RKO (cell line): ENCODE measurements around the gene RPLP2.

Source experiments
- DNase-seq: peaks from one replicate; pipeline ENCODE4 v3.0.0-alpha.2; 2016; ENCODE audit warnings: low spot score

RPLP2 gene

DNA sequence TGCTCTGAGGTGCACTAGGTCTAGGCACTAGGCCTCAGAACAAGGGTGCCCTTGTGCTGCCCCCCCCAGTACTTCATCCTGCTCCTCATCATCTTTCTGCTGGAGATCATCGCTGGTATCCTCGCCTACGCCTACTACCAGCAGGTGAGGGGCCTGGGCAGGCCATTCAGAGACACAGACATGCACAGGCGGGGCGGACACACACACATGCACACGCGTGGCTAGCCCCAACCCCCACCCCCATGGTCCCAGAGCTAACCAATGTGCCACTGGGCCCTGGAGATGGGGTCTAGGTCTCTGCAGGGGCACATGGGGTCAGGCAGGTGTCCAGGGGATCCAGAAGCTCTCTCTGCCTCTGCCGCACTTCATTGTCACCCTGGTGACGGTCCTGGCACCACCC lies 26.9 kb downstream of the RPLP2 start:
- no peak for DNase-seq

DNA sequence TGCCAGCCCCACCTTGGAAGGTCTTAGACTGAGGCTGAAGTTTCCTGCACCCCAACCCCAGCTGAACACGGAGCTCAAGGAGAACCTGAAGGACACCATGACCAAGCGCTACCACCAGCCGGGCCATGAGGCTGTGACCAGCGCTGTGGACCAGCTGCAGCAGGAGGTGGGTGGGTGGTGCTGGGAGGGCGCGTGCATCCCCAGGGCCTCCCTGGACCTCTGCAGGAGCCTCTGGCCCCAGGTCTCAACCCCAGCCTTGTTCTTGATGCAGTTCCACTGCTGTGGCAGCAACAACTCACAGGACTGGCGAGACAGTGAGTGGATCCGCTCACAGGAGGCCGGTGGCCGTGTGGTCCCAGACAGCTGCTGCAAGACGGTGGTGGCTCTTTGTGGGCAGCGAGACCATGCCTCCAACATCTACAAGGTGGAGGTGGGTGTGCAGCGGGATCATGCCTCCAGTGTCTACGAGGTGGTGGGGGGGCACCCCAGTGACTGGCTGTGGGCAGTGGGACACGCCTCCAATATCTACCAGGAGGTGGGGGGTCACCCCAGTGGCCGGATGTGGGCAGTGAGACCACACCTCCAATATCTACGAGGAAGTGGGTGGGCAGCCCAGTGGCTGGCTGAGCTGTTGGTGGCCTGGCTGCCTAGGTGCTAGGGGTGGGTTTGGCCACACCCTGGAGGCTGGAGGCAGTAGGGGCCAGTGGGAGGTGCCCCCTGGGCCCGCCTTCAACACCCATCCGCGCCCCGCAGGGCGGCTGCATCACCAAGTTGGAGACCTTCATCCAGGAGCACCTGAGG lies 27.6 kb downstream of the RPLP2 start:
- DNase-seq, result no peak

DNA sequence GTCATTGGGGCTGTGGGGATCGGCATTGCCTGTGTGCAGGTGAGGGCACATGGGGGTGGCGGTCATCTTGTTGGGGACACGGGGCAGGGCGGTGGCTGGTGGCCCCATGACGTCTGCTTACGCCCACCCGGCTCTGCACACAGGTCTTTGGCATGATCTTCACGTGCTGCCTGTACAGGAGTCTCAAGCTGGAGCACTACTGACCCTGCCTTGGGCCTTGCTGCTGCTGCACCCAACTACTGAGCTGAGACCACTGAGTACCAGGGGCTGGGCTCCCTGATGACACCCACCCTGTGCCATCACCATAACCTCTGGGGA lies 28.2 kb downstream of the RPLP2 start:
- no peak for DNase-seq

DNA sequence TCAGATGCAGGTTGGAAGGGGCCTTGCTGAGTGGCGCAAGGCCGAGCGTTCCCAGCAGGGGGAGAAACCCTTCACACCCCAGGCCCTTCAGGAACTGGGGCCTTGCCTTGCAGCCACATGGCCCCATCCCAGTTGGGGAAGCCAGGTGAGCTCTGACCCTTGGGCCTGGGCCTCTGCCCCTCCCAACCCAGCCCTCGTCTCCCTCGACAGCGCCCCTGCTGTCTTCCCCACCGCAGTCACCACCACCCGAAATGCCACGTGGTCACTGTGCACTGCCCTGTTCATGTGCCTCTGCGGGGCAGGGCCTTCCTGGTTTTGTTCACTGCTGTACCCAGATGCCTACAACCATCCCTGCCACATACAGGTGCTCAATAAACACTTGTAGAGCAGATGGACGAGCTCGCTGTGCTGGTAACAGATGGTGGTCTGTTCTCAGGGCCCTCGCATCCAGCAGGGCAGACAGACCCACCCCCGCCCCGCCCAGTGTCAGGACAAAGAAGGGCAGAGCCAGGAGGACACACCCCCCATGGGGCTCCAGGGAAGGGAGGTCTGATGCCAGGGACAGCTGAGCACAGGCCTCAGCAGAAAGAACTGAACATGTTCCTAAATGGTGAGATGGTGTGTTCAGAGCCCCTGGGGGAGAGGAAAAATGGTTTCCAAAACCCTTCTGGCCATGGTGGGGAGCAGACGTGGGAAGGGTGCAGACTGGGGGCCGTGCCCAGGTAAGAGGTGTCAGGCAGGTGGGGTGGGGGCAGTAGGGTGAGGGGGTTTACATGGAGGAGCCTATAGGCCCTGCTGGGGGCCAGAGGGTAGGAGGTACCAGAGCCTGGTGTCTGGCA lies 28.9 kb downstream of the RPLP2 start:
- no peak for DNase-seq

DNA sequence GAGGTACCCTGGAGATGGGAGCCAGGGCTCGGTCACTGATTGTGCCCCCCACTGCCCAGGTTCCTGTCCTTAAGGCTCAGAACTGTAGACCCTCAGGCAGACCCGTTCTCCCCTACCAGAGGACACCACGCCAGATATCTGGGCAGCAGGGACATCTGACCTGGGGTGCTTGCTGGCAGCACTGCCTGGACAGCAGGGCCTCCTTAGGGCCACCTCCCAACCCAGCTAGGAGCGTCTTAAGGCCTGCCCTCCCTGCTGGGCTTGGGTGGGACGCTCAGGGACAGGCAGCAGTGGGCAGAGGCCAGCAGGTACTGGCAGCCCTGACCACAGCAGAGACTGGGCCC lies 29.5 kb downstream of the RPLP2 start:
- no peak for DNase-seq

DNA sequence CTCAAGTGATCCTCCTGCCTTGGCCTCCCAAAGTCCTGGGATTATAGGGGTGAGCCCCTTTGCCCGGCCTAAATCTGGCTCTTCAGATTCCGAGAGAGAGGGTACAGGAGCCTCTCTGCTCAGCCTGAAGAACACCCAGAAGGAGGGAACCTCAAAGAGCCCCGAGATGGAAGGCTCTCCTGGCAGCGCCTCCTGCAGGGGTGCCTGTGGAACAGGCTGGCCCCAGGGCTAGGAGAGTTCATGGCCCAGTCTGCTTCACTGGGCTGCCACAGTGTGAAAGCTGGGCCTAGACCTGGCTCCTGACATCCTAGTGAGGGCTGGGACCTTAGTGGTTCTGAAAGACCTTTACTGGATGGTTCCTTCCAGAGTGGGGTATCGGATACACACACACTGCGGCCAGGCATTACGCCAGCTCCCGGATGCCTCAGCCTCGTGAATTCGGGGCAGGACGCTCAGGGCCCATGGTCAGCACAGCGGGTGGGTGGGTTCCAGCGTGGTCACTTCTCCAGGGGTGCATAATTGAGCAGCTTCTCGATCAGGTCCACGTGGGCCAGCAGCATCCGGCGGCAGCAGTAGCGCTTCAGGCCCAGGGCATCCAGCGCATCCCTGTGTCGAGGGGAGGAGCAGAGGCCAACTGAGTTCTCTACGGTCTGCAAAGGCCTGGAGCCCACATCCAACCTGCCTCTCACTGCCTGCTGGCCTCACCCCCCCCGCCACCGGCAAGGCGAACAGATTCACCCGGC lies 30.3 kb downstream of the RPLP2 start:
- peak; percentile 66 for DNase-seq

DNA sequence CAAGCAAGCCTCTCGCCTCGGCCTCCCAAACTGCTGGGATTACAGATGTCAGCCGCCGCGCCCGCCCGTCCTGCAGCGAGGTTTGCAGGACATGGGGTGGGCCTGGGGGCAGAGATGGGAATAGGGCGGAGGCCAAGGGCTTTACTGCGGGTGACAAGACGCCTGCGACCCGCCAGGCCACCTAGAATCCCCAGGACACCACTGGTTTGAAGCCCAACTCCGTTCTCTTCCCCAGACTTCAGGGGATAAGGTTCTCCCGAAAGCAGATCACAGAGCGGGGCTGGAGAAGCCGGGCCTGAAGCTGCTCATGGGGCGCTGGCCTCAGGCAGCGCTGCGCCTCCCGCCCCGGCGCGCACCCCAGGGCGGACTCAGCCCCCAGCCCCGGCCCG lies 32.2 kb downstream of the RPLP2 start:
- DNase-seq, result peak; percentile 40

DNA sequence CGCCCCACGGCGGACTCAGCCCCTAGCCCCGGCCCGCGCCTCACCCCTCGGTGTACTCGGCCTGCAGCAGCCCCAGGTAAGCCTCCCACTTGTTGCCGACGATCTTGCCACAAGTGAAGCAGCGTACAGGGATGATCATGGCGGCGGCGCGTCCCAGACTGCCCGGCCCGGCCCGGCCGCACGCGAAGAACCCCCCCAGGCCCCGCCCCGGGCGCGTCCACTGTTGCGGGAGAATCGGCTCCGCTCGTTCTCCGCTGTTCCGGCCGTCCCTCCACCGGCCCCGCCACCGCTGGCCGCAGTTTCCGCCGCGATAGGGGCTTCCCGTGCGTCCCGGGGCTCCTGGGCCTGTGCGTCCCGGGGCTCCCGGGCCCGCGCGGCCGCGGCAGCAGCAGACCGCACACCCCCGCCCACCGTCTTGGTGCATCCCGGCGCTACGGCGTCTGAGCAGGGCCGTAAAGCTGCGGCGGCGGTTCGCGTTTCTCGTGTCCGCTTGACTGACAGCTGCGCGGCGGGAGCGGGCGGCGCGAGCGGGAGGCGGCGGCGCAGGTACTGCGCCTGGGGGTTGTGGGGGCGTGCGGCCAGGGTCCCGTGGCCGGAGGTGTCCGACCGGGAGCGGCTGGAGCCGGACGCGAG lies 32.7 kb downstream of the RPLP2 start, which contains the start of the genes POLR2L and TSPAN4:
Gene POLR2L, minus strand, starts transcription at position 160 of the 633 bp plus-strand sequence. Its CDS starts 21 bp downstream, at position 139.
Gene TSPAN4, plus strand, starts transcription at position 483 of the 633 bp plus-strand sequence. CDS start 7,453 bp downstream, outside the sequence.
- DNase-seq, result peak; percentile 91

DNA sequence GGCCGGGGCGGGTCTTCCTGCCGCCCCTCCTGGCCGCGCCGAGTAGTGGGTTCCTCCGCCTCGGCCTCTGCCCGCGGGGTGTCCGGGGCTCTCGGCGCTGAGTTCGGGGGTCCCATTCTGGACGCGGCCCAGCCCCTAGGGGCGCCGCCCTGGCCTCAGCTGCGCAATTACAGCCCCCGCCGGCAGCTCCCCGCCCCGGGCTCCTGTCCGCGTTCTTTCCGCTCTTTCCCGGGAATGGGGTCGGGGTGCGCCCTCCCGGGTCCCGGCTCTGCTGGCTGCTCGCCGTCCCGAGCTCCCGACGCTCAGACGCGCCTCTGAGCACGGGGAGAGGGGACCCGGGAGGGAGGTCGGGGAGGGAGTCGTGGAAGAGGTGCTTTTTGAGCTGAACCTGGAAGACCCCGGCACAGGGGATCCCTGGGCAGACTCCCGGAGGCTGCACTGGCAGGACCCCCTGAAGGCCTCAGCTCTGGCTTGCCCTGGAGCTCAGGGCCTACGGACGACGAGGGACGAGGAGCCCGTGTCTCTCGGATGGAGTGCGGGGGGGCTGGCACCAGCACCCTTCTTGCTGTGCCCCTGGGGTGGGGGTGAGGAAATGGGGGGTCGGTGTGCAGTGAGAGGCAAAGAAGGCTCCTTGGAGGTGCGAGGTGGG lies 33.4 kb downstream of the RPLP2 start:
- no peak for DNase-seq

DNA sequence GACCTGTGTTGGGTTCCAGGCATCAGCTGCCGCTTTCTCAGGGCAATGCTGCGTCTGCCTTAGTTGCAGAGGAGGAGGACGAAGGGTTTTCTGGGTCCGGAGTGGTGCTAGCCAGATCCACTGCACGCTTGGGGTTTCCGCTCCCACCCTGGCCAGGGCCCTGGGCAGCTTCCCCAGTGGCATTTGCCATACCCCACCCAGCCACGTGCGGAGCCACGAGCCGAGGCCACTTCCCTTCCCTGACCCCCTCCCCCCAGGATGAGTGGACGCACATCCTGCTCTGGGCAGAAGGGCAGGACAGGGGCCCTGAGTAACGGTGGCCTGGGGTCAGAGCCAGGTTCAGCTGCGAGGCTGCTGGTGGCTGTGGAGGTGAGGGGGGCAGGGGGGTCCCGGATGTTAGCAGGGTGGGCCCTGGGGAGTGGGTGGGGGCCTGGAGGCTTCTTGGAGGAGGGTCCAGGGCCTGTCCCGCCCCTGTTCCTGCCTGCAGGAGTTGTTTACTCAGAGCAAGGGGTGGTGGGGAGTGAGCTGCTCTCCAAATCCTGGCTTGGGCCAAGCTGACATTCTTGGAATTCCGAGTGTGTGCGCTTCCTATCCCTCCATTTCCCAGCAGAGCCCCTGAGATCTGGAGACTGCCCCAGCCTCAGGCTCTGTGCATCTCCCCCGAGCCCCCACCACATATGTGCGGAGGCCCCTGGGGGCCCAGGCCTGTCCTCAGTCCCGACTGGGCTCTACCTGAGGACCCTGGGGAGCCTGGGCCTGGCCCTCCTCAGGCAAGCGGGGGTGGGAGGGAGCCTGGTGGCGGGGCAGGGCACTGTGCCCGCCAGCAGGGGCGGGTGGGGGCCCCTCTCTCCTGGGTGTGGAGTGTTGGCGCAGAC lies 34.3 kb downstream of the RPLP2 start:
- DNase-seq, result peak; percentile 87

DNA sequence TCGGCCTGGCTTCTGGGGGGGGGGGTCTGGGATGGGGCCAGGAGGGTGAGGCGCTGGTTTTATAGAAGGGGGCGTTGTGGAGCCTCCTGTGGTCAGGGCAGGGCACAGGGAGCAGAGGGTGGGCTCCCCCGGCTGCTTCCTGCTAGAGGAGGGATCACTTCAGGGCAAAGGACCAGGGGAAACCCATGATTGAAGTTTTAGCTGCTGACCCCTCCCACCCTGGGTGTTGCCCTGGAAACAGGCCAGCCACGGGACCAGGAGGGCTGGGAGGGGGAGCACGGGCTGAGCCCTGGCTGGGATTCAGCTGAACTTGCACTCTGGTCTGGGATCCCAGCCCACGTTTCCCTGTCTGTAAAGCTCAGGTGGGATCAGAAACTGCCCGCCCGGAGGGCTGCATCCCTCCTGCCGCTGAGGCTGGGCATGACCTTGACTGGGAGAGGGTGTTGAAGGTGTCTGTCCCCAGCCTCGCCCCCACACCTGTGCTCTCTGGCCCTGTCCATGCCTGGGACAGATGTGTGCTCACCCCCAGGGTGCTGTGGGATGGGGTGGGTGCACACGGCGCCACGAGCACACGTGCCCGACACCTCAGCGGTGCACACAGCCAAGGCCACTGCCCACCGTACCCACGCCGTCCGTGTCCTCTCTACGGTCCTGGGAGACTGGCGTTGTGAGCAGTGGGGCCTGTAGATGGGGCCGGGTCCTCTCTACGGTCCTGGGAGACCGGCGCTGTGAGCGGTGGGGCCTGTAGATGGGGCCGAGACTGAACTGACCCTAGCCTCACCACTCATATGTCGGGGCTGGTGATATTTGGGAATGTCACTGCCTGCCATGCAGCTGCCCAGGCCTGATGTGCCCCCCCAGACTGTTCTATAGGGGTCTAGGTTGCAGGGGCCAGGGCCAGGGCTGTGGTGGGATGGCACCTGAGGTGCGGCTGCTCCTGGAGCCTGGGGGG lies 35.2 kb downstream of the RPLP2 start:
- DNase-seq, result no peak

DNA sequence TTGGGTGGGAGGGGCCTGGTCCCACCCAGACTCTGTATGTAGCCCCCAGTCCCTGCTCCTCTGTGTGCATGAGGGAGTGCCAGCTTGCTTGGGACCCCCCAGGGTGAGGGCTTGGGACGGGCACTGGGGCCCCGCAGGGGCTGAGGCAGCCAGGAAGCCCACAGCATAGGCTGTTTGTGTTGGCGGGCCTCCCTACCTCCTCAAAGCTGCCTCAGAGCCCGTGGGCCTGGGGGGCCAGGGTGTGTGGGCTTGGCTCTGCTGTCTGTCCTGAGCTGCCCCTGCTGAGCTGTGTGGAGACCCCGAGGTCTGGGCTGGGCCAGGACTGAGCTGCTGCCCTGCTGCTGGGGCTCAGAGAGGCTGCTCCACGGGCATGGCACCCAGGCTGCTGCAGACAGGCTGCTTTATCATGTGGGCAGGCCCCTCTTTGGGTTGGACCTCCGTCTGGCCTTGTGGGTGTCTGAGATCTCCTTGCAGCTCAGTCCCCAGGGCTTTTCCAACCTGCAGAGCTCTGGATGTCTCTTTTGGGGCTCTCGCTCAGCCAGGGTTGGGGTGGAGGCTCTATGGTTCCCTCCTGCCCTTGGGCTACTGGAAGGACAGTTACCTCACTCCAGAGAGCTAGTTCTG lies 36.2 kb downstream of the RPLP2 start:
- DNase-seq, result no peak

DNA sequence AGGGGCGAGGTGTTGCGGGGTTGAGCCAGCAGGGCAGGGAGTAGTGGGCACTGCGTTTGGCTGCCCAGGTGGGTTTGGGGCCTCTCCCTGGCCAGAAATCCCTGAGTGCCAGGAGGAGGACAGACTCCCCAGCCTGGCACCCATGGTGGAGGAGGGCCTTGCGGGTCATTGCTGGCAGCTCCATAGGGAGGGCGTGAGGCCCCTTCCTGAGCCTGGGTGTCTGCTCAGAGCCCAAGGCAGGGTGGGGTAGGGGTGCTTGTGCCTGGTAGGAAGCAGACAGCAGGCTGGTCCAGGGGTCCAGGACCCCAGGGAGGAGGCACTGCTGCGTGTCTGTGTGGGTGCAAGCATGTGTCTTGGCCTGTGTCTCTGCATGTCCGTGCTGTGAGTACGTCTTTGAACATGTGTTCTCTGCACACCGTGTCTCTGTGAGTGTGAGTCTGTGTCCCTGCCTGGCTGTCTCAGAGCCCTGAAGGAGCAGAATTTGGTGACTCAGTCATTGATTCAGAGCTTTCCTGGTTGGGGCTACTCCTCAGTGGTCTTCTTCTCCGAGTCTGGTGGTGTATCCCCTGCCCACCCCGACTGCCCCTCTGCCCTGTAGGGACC lies 36.8 kb downstream of the RPLP2 start:
- DNase-seq, result peak; percentile 37

DNA sequence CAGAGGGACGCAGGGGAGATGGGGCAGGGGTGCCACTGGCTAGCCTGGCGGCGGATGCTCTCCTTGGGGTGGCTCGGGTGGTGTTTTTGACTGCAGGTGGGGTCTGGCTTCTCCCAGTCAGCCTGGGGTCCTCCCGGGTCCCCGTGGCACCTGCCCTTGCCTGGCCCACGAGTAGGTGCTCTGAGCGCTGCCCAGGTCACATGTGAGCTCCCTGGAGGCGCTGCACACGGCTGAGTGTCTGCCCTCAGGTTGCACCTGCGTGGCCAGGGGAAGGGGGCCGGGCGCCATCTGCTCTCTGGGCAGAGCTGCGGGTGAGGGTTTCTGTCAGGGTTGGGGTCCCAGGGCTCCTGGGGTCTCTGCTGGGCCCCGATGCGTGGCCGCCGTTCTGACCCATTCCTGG lies 38.1 kb downstream of the RPLP2 start:
- DNase-seq, result no peak

DNA sequence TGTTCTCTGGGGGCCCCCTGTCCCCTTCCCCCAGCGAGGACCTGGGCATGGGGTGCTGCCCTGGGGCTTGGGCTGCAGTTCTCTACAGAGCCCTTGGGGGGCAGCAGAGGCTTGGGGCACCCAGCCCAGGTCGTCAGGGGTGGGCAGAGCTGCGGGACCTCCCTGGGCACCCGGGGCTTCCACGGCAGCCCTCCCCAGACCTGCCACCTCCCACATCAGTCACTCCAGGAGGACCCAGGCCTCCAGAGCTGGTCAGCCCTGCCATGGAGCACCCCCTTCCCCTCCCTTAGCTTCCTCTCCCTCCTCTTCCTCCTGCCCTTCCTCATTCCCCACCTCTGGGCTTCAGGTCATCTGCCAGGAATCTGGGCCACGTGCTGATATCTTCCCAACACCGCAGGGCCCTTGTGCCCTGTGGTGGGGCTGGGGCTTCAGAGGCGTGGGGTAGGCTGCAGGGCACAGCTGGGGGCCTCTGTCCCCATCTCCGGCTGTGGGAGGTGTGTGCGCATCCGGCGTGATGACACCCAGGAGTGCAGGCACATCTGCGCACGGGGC lies 38.7 kb downstream of the RPLP2 start:
- DNase-seq, result peak; percentile 33

DNA sequence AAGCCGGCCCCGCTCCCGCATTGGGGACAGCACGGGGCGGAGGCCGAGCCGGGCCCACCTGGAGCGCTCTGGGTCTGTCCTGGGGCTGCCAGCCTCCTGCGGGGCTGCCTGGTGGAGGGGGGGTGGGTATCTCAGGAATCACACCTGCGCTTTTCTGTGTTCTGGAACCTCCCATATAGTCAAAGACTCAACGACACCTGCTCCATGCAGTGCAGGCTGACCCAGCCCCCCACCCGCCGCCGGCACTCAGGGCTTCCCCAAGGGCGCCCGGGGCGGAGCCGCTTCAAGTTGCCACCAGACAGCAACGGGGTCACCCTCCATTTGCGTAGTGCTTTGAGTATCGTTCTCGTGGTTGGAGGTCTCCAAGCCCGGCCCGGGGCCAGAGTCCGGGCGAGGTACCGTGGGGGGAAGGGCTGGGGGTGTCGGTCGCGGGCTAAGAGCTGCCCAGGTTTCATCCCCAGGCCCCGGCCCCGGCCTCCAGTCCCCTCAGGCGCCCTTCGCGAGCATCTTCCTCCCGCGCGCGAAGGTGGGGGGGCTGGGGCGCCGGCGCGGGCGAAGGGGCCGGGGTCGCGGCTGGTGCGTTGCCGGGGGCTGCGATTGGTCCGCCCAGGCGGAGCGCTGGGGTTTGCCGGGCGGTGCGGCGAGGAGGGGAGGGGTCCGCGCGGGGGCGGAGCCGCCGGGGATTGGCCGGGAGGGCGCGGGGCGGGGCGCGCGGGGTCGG lies 39.5 kb downstream of the RPLP2 start:
- DNase-seq, result no peak

DNA sequence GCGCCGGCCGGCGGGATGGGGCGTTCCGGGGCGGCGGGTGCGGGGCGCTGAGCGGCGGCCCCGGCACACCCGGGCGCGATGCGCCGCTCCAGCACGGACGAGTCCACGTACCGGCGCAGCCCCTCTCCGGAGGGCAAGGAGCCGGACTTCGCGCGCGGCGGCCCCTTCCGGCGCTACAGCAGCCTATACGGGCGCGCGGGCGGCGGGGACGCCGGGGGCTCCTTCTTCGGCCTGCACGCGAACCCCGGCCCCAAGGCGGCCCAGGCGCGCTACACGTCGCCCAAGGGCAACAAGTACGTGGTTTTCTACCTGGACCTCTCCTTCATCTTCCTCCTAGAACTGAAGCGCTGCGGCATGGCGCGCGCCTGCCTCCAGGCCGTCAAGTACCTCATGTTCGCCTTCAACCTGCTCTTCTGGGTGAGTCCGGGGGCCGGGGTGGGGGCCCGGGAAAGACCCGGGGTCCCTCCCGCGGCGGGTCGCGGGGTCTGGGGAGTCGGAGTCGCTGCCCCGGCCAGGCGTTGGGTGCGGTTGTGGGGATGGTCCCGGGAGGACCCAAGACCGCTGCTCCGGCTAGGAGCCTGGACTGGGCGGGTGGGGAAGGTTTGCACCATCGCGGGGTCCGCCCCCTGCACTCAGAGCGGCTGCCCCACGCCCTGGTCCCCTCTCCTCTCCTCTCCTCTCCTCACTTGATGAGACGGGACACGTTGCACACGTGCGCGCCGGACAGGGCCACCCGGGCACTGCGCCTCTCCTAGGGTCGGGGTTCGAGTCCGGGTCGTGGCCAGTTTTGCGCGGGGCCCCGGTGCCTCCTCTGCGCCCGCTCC lies 40.4 kb downstream of the RPLP2 start:
- DNase-seq, result no peak
